GM10266 (cell line): Measurements from ENCODE around the gene IFNAR2.
"Not testable (repeated sequence)": the region's sequence is repeated elsewhere in the genome, so short reads cannot be mapped to it uniquely, and the experiment has no call there.

Experiments used
- DNase-seq: peaks from one replicate; pipeline ENCODE4 v3.0.0; 2012; ENCODE audit errors: extremely low spot score
- TF ChIP-seq, protein P1 (sequence below): IDR thresholded peaks from 2 replicates; pipeline ENCODE4 v1.5.1; 2012; ENCODE audit warnings: mild to moderate bottlenecking, low read depth; ENCODE audit not compliant: control insufficient read depth, insufficient read depth; ENCODE audit errors: missing control alignments

The IFNAR2 gene

DNA sequence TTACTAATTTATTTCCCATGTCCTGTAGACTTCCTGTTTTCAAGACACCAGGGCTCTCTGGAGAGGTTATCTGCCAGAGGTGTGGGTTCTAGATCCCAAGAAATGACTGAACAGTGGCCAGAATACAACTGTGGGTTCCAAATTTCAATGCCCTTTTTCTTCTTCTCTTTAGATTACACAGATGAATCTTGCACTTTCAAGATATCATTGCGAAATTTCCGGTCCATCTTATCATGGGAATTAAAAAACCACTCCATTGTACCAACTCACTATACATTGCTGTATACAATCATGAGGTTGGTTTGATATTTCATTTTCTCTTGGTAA, 15.0 kb downstream of the IFNAR2 start:
- TF ChIP-seq, protein P1, sequence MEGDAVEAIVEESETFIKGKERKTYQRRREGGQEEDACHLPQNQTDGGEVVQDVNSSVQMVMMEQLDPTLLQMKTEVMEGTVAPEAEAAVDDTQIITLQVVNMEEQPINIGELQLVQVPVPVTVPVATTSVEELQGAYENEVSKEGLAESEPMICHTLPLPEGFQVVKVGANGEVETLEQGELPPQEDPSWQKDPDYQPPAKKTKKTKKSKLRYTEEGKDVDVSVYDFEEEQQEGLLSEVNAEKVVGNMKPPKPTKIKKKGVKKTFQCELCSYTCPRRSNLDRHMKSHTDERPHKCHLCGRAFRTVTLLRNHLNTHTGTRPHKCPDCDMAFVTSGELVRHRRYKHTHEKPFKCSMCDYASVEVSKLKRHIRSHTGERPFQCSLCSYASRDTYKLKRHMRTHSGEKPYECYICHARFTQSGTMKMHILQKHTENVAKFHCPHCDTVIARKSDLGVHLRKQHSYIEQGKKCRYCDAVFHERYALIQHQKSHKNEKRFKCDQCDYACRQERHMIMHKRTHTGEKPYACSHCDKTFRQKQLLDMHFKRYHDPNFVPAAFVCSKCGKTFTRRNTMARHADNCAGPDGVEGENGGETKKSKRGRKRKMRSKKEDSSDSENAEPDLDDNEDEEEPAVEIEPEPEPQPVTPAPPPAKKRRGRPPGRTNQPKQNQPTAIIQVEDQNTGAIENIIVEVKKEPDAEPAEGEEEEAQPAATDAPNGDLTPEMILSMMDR: no peak
- no peak for DNase-seq

DNA sequence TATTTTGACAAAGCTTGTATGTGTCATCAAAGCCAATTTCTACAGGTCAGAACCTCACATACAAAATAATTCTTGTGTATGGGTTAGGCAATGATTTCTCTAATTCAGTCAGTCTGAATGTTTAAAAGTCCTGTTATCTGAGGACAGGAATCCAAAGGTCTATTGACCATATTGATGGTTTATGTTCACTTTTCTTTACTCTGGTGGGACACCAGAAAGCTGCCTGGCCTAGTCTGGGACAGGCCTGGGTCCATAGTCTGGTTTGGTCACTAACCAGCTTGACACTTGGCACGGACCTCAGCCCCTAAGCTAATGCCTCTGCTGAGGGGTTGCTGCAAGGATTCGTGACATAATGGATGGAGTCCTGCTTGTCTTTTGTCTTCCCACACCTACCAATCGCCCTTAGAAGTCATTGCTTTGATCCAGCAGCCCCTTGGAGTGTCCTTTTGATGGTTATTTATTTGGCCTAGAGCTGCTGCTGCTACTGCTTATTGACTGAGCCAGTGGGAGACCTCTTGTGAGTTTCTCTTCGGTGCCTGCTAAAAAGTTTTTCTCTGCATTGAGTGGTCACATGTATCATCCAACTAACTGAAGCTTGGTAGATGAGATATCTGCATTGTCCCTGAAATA, 15.7 kb downstream of the IFNAR2 start:
- TF ChIP-seq, protein P1: no peak
- no peak for DNase-seq

GRCh38 chr21:33246506-33246905, 16.8 kb downstream of the IFNAR2 start:
- DNase-seq: no peak
- TF ChIP-seq, protein P1: no peak

- TF ChIP-seq, protein P1: no peak
- no peak for DNase-seq
Measured at GRCh38 chr21:33246963-33247362, 17.2 kb downstream of the IFNAR2 start.

DNA sequence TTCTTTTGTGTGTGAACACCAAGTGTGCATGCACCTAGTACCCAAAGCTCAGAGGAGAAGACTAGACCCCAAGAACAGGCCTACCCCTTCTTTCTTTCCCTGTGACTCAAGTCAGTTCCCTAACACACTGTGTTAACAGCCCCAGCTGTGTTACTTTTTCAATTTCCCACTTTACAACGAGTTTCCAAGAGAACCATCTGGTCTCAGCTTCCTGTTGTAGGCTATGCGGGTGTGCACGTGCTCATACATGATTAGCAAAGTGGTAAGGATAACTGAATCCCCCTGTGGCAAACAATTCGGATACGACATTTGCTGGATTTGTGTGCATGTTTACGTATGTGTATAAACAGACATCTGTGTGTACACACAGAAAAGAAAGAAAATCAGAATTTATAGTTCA, 17.9 kb downstream of the IFNAR2 start:
- no peak for DNase-seq
- TF ChIP-seq, protein P1: no peak

DNA sequence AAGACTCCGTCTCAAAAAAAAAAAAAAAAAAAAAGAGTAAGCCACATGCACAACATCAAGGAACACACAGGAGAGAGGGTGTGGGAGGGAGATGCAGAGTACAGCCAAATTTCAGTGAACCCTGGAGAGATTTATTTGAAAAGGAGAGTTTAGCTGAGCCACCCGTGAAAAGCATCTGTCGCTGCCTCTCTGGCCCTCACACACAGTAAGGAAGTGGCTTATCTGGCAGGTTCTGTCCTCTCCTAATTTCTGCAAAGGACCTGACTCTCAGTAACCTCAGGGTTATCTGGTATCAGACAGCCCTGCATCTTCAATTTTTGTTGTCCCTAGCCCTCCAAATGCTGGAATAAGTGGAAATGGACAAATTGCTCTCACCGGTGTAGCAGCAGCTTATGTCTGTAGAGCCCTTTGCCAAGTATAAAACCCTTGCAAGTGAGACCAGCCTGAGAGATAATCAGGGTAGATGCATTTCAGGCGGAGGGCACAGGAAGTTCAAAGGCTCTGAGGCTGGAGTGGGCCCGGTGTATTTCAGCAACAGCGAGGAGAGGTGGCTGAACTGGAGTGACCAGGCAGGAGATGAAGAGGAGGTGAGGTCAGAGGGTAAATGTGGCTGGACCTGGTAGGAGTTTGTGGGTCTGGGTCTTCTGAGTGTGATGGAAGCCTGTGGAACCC, 19.7 kb downstream of the IFNAR2 start:
- TF ChIP-seq, protein P1: no peak
- DNase-seq: no peak

- no peak for DNase-seq
- TF ChIP-seq, protein P1: no peak
Measured at GRCh38 chr21:33251119-33251518, 21.4 kb downstream of the IFNAR2 start.

DNA sequence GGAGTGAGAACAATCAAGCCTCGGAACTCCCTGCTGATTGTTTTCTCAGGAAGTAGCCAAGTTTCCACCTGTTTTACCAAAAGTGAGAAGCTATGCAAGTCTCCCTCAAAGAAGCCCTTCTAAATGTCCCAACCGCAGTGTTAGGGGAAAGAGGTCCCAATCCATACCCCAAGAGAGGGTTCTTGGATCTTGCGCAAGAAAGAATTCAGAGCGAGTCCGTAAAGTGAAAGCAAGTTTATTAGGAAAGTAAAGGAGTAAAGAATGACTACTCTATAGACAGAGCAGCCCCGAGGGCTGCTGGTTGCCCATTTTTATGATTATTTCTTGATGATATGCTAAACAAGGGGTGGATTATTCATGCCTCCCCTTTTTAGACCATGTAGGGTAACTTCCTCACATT, 23.6 kb downstream of the IFNAR2 start:
- not testable (repeated sequence) for DNase-seq
